ENCODE results near the gene COBL.
"Not testable (repeated sequence)": the region's sequence is repeated elsewhere in the genome, so short reads cannot be mapped to it uniquely, and the experiment has no call there.

The COBL gene

GRCh38 chr7:51017576-51018535, 298.8 kb downstream of the COBL start:
- DNase-seq: no peak

- DNase-seq: no peak
These were observed 300.1 kb downstream of the COBL start for GRCh38 chr7:51016546-51016945.

GRCh38 chr7:51015581-51015980, 301.0 kb downstream of the COBL start:
- no peak for DNase-seq

- no peak for DNase-seq
These were observed 301.8 kb downstream of the COBL start for GRCh38 chr7:51014811-51015210.

GRCh38 chr7:51013861-51014511, 302.6 kb downstream of the COBL start:
- DNase-seq: no peak

- no peak for DNase-seq
These were observed 303.3 kb downstream of the COBL start for GRCh38 chr7:51013218-51013786.

GRCh38 chr7:51012569-51013217, 303.9 kb downstream of the COBL start:
- no peak for DNase-seq

- DNase-seq: no peak
These were observed 304.8 kb downstream of the COBL start for GRCh38 chr7:51011710-51012350.

GRCh38 chr7:51010534-51010933, 306.1 kb downstream of the COBL start:
- DNase-seq: no peak

- DNase-seq: no peak
These were observed 306.7 kb downstream of the COBL start for GRCh38 chr7:51009716-51010496.

GRCh38 chr7:51007551-51008505, 308.8 kb downstream of the COBL start:
- no peak for DNase-seq

- no peak for DNase-seq
These were observed 309.9 kb downstream of the COBL start for GRCh38 chr7:51006483-51007235.

- no peak for DNase-seq
These were observed 311.5 kb downstream of the COBL start for GRCh38 chr7:51005074-51005473.

GRCh38 chr7:51000956-51001355, 315.7 kb downstream of the COBL start:
- DNase-seq: no peak

- DNase-seq: no peak
These were observed 321.8 kb downstream of the COBL start for GRCh38 chr7:50994753-50995319.

GRCh38 chr7:50990214-50990613, 326.4 kb downstream of the COBL start:
- not testable (repeated sequence) for DNase-seq

GRCh38 chr7:50988988-50989387, 327.6 kb downstream of the COBL start:
- DNase-seq: no peak

- no peak for DNase-seq
These were observed 328.1 kb downstream of the COBL start for GRCh38 chr7:50988465-50988864.

GRCh38 chr7:50985096-50985495, 331.5 kb downstream of the COBL start:
- DNase-seq: no peak

- DNase-seq: no peak
These were observed 332.8 kb downstream of the COBL start for GRCh38 chr7:50983850-50984249.
